Psoas muscle (tissue), 8 donors: Measurements from ENCODE around the gene ASTN2. TPM values are rescaled to one million over a fixed set of nuclear protein-coding genes. Genes with fewer than 3 reads are reported as not detected.

Experiments
- ATAC-seq, 4 donors: fragments of 200-7000 bp; cut with Tn5 transposase; one replicate each; pipeline ENCODE4 v1.9.1; 2020; ENCODE audit warnings: moderate library complexity in 3 of 4, mild to moderate bottlenecking in 2 of 4
- DNase-seq, 2 donors: peaks; one replicate each; pipeline ENCODE4 v3.0.0-alpha.2; 2020
- H3K27ac ChIP-seq: fragments of 200-600 bp; one replicate; pipeline ENCODE4 v1.8.0; 2022
- H3K27me3 ChIP-seq, 3 donors: fragments of 200-600 bp in 1 of 3; one replicate each; pipeline versions ENCODE4 v1.6.1 to v1.8.0; 2013 to 2022; ENCODE audit warnings: low read length in 2 of 3, mild to moderate bottlenecking in 2 of 3, moderate library complexity in 1 of 3; ENCODE audit not compliant: insufficient read depth in 3 of 3
- H3K36me3 ChIP-seq, 2 donors: fragments of 200-600 bp in 1 of 2; one replicate each; pipeline versions ENCODE4 v1.6.1 to v1.8.0; 2013 to 2022; ENCODE audit warnings: low read depth in 1 of 2, mild to moderate bottlenecking in 1 of 2, moderate library complexity in 1 of 2; ENCODE audit not compliant: insufficient read depth in 1 of 2
- H3K4me1 ChIP-seq: fragments of 200-600 bp; one replicate; pipeline ENCODE4 v1.8.0; 2022
- H3K4me3 ChIP-seq: fragments of 200-600 bp; one replicate; pipeline ENCODE4 v1.8.0; 2022; ENCODE audit warnings: mild to moderate bottlenecking
- H3K9me3 ChIP-seq: fragments of 200-600 bp; one replicate; pipeline ENCODE4 v1.8.0; 2022
- CTCF ChIP-seq: fragments of 200-600 bp; IDR thresholded peaks from one replicate; pipeline ENCODE4 v1.8.0; 2022; ENCODE audit warnings: antibody characterized with exemption
- WGBS, 3 donors: extraction: QIAGEN DNeasy Blood & Tissue Kit; methylation state at CpG; one replicate each; pipeline versions ENCODE4 v1.1.6 to v1.1.7; 2013; 5-methylcytosine and 5-hydroxymethylcytosine counted together
- intact Hi-C, 2 donors: fragments of 100-400 bp; cut with DNase I; formaldehyde crosslinking; loops; one replicate each; pipeline versions ENCODE4 v1.11.0 to v1.14.2; 2022
- polyA plus RNA-seq, 3 donors: library from polyadenylated mRNA; stranded (reverse); fragments of 200-250 nt; gene quantifications; one replicate each; pipeline ENCODE4 v1.2.3, GENCODE V29; 2013
- total RNA-seq, 4 donors: library from RNA; stranded (reverse); fragmentation: NEBNext Ultra II Directional in 2 of 4; extraction: Animal tissue kit (Norgen Biotek cat#: 25700) in 2 of 4; gene quantifications; one replicate each; pipeline versions ENCODE4 v1.2.1 to v1.2.4, GENCODE V29; 2021 to 2023
- donor health status: healthy with polysubstance abuse.
- donor health status: DM: no; HTN: no; CAD: no; lungs with moderate emphysema.
- donor health status: Bipolar disorder and iron deficiency.
- donor health status: healthy.
- donor health status: DM: yes; HTN: yes; CAD: no.
- donor health status: DM: no; HTN: no; CAD: no.
- donor health status: DM: no; HTN: no; CAD: no.
- donor health status: DM: yes; HTN: yes; CAD: no.

Gene ASTN2
- total and polyA plus RNA-seq, 7 donors, result 2.0 to 10.3 (median 3.3) TPM

- ATAC-seq (no peak), DNase-seq (no peak)
- Histone ChIP-seq H3K4me1 (peaks cover 3% of the 10 kb centered on the region), H3K27ac (no peak overlapping the region), H3K4me3 (no peak overlapping the region), H3K9me3 (no peaks in the 10 kb centered on the region), H3K36me3 (no peaks in the 10 kb centered on the region), H3K27me3 (no peaks in the 10 kb centered on the region)
- no peak for TF ChIP-seq CTCF
- intact Hi-C loops, result no loop called here
- 36 to 68% (median 47%) methylated on average over 2 of the region's 2 CpGs for WGBS, 3 donors
Measured at GRCh38 chr9:117313989-117314388, 100.9 kb downstream of the ASTN2 start.

GRCh38 chr9:117307701-117308100, 107.2 kb downstream of the ASTN2 start:
- Histone ChIP-seq H3K4me3 (no peak overlapping the region), H3K9me3 (no peaks in the 10 kb centered on the region), H3K36me3 (no peaks in the 10 kb centered on the region), H3K4me1 (no peaks in the 10 kb centered on the region), H3K27ac (no peak overlapping the region), H3K27me3 (no peaks in the 10 kb centered on the region)
- intact Hi-C loops, result no loop called here
- ATAC-seq, result no peak
- WGBS, 3 donors, result 52 to 67% (median 56%) methylated on average over 3 of the region's 3 CpGs
- DNase-seq, result no peak
- TF ChIP-seq CTCF, result no peak

- Histone ChIP-seq H3K9me3 (no peaks in the 10 kb centered on the region), H3K36me3 (no peaks in the 10 kb centered on the region), H3K27me3 (no peaks in the 10 kb centered on the region), H3K4me3 (no peak overlapping the region), H3K4me1 (no peaks in the 10 kb centered on the region), H3K27ac (no peak overlapping the region)
- TF ChIP-seq CTCF, result no peak
- intact Hi-C loops, result no loop called here
- 47 to 80% (median 63%) methylated on average over 3 of the region's 3 CpGs for WGBS, 3 donors
- ATAC-seq (no peak), DNase-seq (no peak)
Measured at GRCh38 chr9:117306032-117306431, 108.8 kb downstream of the ASTN2 start.

- H3K9me3 ChIP-seq, result no peaks in the 10 kb centered on the region
- no peak overlapping the region for H3K4me3 ChIP-seq
- no peak overlapping the region for H3K27ac ChIP-seq
- H3K36me3 ChIP-seq, result no peaks in the 10 kb centered on the region
- H3K27me3 ChIP-seq, result no peaks in the 10 kb centered on the region
- no peak for TF ChIP-seq CTCF
- ATAC-seq, result no peak
- intact Hi-C loops, result no loop called here
- 61 to 67% (median 62%) methylated on average over 2 of the region's 2 CpGs for WGBS, 3 donors
- no peaks in the 10 kb centered on the region for H3K4me1 ChIP-seq
- DNase-seq, result no peak
Measured at GRCh38 chr9:117305454-117305853, 109.4 kb downstream of the ASTN2 start.

GRCh38 chr9:117304549-117304948, 110.3 kb downstream of the ASTN2 start:
- intact Hi-C loops, result no loop called here

More at GRCh38 chr9:117304549-117304948, 110.3 kb downstream of the ASTN2 start:
- TF ChIP-seq CTCF, result no peak
- Histone ChIP-seq H3K36me3 (no peaks in the 10 kb centered on the region), H3K27ac (no peak overlapping the region), H3K4me3 (no peak overlapping the region), H3K4me1 (no peaks in the 10 kb centered on the region), H3K27me3 (no peaks in the 10 kb centered on the region), H3K9me3 (no peaks in the 10 kb centered on the region)
- ATAC-seq (no peak), DNase-seq (no peak)
- 23 to 38% (median 27%) methylated on average over 5 of the region's 5 CpGs for WGBS, 3 donors
